Duodenal mucosa (tissue), 2 donors: Measurements from ENCODE around the gene VAPB.

Experiments
- H3K27ac ChIP-seq: one replicate; pipeline ENCODE4 v1.7.0; 2013; ENCODE audit warnings: low read depth, low read length
- H3K27me3 ChIP-seq, 2 donors: one replicate each; pipeline ENCODE4 v1.7.0; 2013; ENCODE audit warnings: low read length in 2 of 2, control low read depth in 1 of 2; ENCODE audit not compliant: insufficient read depth in 2 of 2, control insufficient read depth in 1 of 2
- H3K36me3 ChIP-seq, 2 donors: one replicate each; pipeline ENCODE4 v1.7.0; 2013; ENCODE audit warnings: low read length in 2 of 2, control low read depth in 1 of 2; ENCODE audit not compliant: insufficient read depth in 2 of 2, control insufficient read depth in 1 of 2
- H3K4me1 ChIP-seq, 2 donors: one replicate each; pipeline ENCODE4 v1.7.0; 2013; ENCODE audit warnings: low read length in 2 of 2, control low read depth in 1 of 2; ENCODE audit not compliant: insufficient read depth in 2 of 2, control insufficient read depth in 1 of 2
- H3K4me3 ChIP-seq, 2 donors: one replicate each; pipeline ENCODE4 v1.7.0; 2013; ENCODE audit warnings: low read length in 2 of 2, low read depth in 1 of 2
- H3K9ac ChIP-seq, 2 donors: one replicate each; pipeline ENCODE4 v1.7.0; 2013; ENCODE audit warnings: low read length in 2 of 2, low read depth in 1 of 2
- H3K9me3 ChIP-seq, 2 donors: one replicate each; pipeline ENCODE4 v1.7.0; 2013; ENCODE audit warnings: low read length in 2 of 2, control low read depth in 1 of 2; ENCODE audit not compliant: control insufficient read depth in 1 of 2

The VAPB gene

GRCh38 chr20:58377766-58378401, 11.1 kb upstream of the VAPB start:
- peaks cover 0 to 2% of the 10 kb centered on the region in 2 donors for H3K27me3 ChIP-seq
- H3K36me3 ChIP-seq, result no peaks in the 10 kb centered on the region
- H3K4me1 ChIP-seq, result no peaks in the 10 kb centered on the region
- H3K4me3 ChIP-seq, result no peak overlapping the region
- H3K9me3 ChIP-seq, result peaks cover 0 to 8% of the 10 kb centered on the region in 2 donors
- H3K9ac ChIP-seq, result no peak overlapping the region
- no peak overlapping the region for H3K27ac ChIP-seq

- no peak overlapping the region for H3K27ac ChIP-seq
- H3K9me3 ChIP-seq, result peaks cover 0 to 8% of the 10 kb centered on the region in 2 donors
- no peaks in the 10 kb centered on the region for H3K4me1 ChIP-seq
- no peak overlapping the region for H3K9ac ChIP-seq
- H3K27me3 ChIP-seq, result peaks cover 0 to 3% of the 10 kb centered on the region in 2 donors
- no peak overlapping the region for H3K4me3 ChIP-seq
- no peaks in the 10 kb centered on the region for H3K36me3 ChIP-seq
Measured at GRCh38 chr20:58378704-58379103, 10.3 kb upstream of the VAPB start.

- no peak overlapping the region for H3K9ac ChIP-seq
- H3K9me3 ChIP-seq, result peaks cover 0 to 8% of the 10 kb centered on the region in 2 donors
- H3K27me3 ChIP-seq, result peaks cover 0 to 3% of the 10 kb centered on the region in 2 donors
- H3K36me3 ChIP-seq, result no peaks in the 10 kb centered on the region
- no peaks in the 10 kb centered on the region for H3K4me1 ChIP-seq
- no peak overlapping the region for H3K27ac ChIP-seq
- H3K4me3 ChIP-seq, result no peak overlapping the region
Measured at GRCh38 chr20:58381627-58382026, 7.4 kb upstream of the VAPB start.

GRCh38 chr20:58382096-58382495, 6.9 kb upstream of the VAPB start:
- Histone ChIP-seq H3K4me1 (no peaks in the 10 kb centered on the region), H3K9me3 (peaks cover 0 to 8% of the 10 kb centered on the region in 2 donors), H3K27me3 (peaks cover 0 to 3% of the 10 kb centered on the region in 2 donors), H3K27ac (no peak overlapping the region), H3K4me3 (no peak overlapping the region), H3K36me3 (no peaks in the 10 kb centered on the region), H3K9ac (no peak overlapping the region)

GRCh38 chr20:58384821-58385220, 4.2 kb upstream of the VAPB start:
- Histone ChIP-seq H3K27me3 (peaks cover 0 to 3% of the 10 kb centered on the region in 2 donors), H3K27ac (no peak overlapping the region), H3K9ac (no peak overlapping the region), H3K9me3 (peaks cover 0 to 8% of the 10 kb centered on the region in 2 donors), H3K4me1 (peaks cover 2% of the 10 kb centered on the region in 2 donors), H3K4me3 (no peak overlapping the region), H3K36me3 (no peaks in the 10 kb centered on the region)

GRCh38 chr20:58388028-58388601, 914 bp upstream of the VAPB start:
- Histone ChIP-seq H3K9ac (no peak overlapping the region), H3K27me3 (no peaks in the 10 kb centered on the region), H3K4me1 (peaks cover 26 to 31% of the 10 kb centered on the region in 2 donors), H3K27ac (no peak overlapping the region), H3K36me3 (peaks cover 0 to 3% of the 10 kb centered on the region in 2 donors), H3K4me3 (peak overlapping the region; percentile 45 to 74), H3K9me3 (no peaks in the 10 kb centered on the region)

GRCh38 chr20:58389324-58389967, 417 bp downstream of the VAPB start:
- Histone ChIP-seq H3K9ac (peak overlapping the region; percentile 86 to 94), H3K36me3 (peaks cover 0 to 3% of the 10 kb centered on the region in 2 donors), H3K27me3 (no peaks in the 10 kb centered on the region), H3K4me1 (peaks cover 32 to 39% of the 10 kb centered on the region in 2 donors), H3K4me3 (peak overlapping the region; percentile 89 to 98), H3K9me3 (no peaks in the 10 kb centered on the region), H3K27ac (peak overlapping the region; percentile 92)

GRCh38 chr20:58389968-58390658, 1.1 kb downstream of the VAPB start:
- Histone ChIP-seq H3K9me3 (no peaks in the 10 kb centered on the region), H3K27ac (peak overlapping the region; percentile 92), H3K27me3 (no peaks in the 10 kb centered on the region), H3K9ac (peak overlapping the region; percentile 86 to 94), H3K36me3 (peaks cover 0 to 3% of the 10 kb centered on the region in 2 donors), H3K4me3 (peak overlapping the region; percentile 89 to 98), H3K4me1 (peaks cover 35 to 42% of the 10 kb centered on the region in 2 donors)

- Histone ChIP-seq H3K4me3 (peak overlapping the region; percentile 89 to 98), H3K9ac (no peak overlapping the region), H3K9me3 (no peaks in the 10 kb centered on the region), H3K27me3 (no peaks in the 10 kb centered on the region), H3K36me3 (peaks cover 0 to 3% of the 10 kb centered on the region in 2 donors), H3K4me1 (peaks cover 39 to 48% of the 10 kb centered on the region in 2 donors), H3K27ac (no peak overlapping the region)
Measured at GRCh38 chr20:58390659-58391035, 1.6 kb downstream of the VAPB start.

- H3K4me1 ChIP-seq, result peaks cover 39 to 59% of the 10 kb centered on the region in 2 donors
Measured at GRCh38 chr20:58392286-58392685, 3.3 kb downstream of the VAPB start.

More at GRCh38 chr20:58392286-58392685, 3.3 kb downstream of the VAPB start:
- peaks cover 2 to 3% of the 10 kb centered on the region in 2 donors for H3K36me3 ChIP-seq
- H3K27me3 ChIP-seq, result no peaks in the 10 kb centered on the region
- H3K9me3 ChIP-seq, result no peaks in the 10 kb centered on the region
- H3K27ac ChIP-seq, result no peak overlapping the region
- no peak overlapping the region for H3K9ac ChIP-seq
- H3K4me3 ChIP-seq, result no peak overlapping the region
